Measurements from ENCODE around the gene SHROOM4. TPM values are rescaled to one million over a fixed set of nuclear protein-coding genes. Genes with fewer than 3 reads are reported as not detected.

The SHROOM4 gene
- total and polyA plus RNA-seq, 11 donors: 7.1 to 25.5 (median 10.8) TPM

GRCh38 chrX:50609796-50610195 is 204.2 kb downstream of the SHROOM4 start:
- peaks cover 0 to 15% (median 9%) of the 10 kb centered on the region in 9 donors for H3K36me3 ChIP-seq
- peaks cover 0 to 9% (median 0%) of the 10 kb centered on the region in 9 donors for H3K27me3 ChIP-seq
- intact Hi-C loops (cut with DNase I): no loop called here
- H3K4me1 ChIP-seq: no peaks in the 10 kb centered on the region
- H3K9me3 ChIP-seq: no peaks in the 10 kb centered on the region
- TF ChIP-seq CTCF (IDR thresholded peaks at IDR 0.05) (no peak), POLR2A (IDR thresholded peaks at IDR 0.05) (no peak)
- ATAC-seq (no peak), DNase-seq (no peak)
- no peak overlapping the region for H3K27ac ChIP-seq
- H3K4me3 ChIP-seq: no peak overlapping the region

- Histone ChIP-seq H3K4me1 (no peaks in the 10 kb centered on the region), H3K36me3 (peaks cover 0 to 40% (median 16%) of the 10 kb centered on the region in 9 donors), H3K4me3 (no peak overlapping the region), H3K27ac (no peak overlapping the region), H3K9me3 (no peaks in the 10 kb centered on the region), H3K27me3 (peaks cover 0 to 4% (median 0%) of the 10 kb centered on the region in 9 donors)
- no peak for DNase-seq
- 58 to 74% (median 72%) methylated on average over 3 of the region's 3 CpGs for WGBS, 4 donors
- intact Hi-C loops (cut with DNase I): no loop called here
- TF ChIP-seq POLR2A (IDR thresholded peaks at IDR 0.05) (no peak), CTCF (IDR thresholded peaks at IDR 0.05) (no peak)
- ATAC-seq: no peak
Measured at GRCh38 chrX:50606300-50606950, 207.6 kb downstream of the SHROOM4 start.

- Histone ChIP-seq H3K4me1 (peaks cover 0 to 19% (median 8%) of the 10 kb centered on the region in 12 donors), H3K27ac (peak overlapping the region in 6 of 12 donors; percentile 4 to 61 (median 46)), H3K27me3 (peaks cover 0 to 6% (median 0%) of the 10 kb centered on the region in 9 donors), H3K9me3 (no peaks in the 10 kb centered on the region), H3K4me3 (no peak overlapping the region), H3K36me3 (peaks cover 0 to 42% (median 21%) of the 10 kb centered on the region in 9 donors)
- intact Hi-C loops (cut with DNase I): loop anchor here in 1 of 10 donors (10.0 kb wide), 1 partner anchor 79 kb away; no protein-coding TSS in a partner anchor
- DNase-seq: no peak
- peak in 1 of 4 donors; percentile 14 for ATAC-seq
- TF ChIP-seq CTCF (IDR thresholded peaks at IDR 0.05) (no peak), POLR2A (IDR thresholded peaks at IDR 0.05) (no peak)
Measured at GRCh38 chrX:50596056-50596455, 217.9 kb downstream of the SHROOM4 start.

GRCh38 chrX:50594788-50595187 is 219.2 kb downstream of the SHROOM4 start:
- Histone ChIP-seq H3K4me3 (no peak overlapping the region), H3K9me3 (no peaks in the 10 kb centered on the region), H3K27me3 (peaks cover 0 to 11% (median 0%) of the 10 kb centered on the region in 9 donors), H3K4me1 (peaks cover 0 to 19% (median 8%) of the 10 kb centered on the region in 12 donors), H3K36me3 (peaks cover 0 to 39% (median 23%) of the 10 kb centered on the region in 9 donors), H3K27ac (peak overlapping the region in 7 of 12 donors; percentile 41 to 69 (median 50))
- intact Hi-C loops (cut with DNase I): loop anchor here in 1 of 10 donors (10.0 kb wide), 1 partner anchor 80 kb away; no protein-coding TSS in a partner anchor
- no peak for TF ChIP-seq POLR2A (IDR thresholded peaks at IDR 0.05)
- TF ChIP-seq CTCF (IDR thresholded peaks at IDR 0.05): no peak
- ATAC-seq: peak in 3 of 4 donors; percentile 74 to 82 (median 74)
- DNase-seq: peak in 3 of 5 donors; percentile 22 to 31 (median 24)
